HG02678 (cell line): ENCODE results near the gene DSCAM.

Source experiments
- ATAC-seq: cut with Tn5 transposase; IDR thresholded peaks from one replicate; pipeline ENCODE4 v1.9.1; 2021; ENCODE audit warnings: mild to moderate bottlenecking, moderate library complexity; ENCODE audit not compliant: unreplicated experiment

DSCAM gene

DNA sequence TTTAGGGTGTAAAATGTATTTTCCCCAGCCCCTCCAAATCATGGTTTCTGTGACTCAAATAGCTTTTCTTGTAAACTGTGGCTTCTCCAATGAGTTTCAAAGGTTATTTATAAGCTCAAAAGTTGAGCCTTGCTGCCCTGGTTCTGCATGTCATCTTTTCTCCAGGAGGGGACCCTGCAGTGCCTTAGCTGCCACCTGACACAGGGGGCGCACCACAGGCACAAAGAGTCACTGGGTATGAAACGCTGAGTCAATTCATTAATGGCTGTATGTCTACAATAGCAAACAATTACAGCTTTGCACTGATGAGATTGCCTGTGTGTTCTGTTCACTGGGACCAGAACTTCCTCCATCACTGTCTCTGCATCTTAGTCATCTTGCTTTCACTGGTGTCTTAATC, 878.9 kb downstream of the DSCAM start:
- ATAC-seq, result no peak

DNA sequence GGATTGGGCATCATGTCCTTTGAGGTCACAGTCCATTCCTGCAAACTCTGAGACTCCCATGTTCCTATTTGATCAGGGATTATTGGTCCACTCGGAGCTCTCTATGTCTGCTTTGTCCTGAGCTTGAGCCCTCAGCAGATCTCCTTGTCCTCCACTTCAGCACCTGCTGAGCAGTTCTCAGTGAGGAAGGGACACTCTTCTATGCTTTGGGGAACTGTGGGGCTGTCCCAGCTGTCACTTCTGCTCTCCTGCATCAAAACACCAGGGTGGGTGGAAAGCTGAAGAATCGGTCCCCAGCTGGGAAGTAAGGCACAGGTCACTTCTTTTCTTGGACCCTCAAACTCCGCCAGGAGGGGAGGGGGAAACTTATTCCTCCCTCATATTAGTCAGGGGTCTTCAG, 880.2 kb downstream of the DSCAM start:
- no peak for ATAC-seq

DNA sequence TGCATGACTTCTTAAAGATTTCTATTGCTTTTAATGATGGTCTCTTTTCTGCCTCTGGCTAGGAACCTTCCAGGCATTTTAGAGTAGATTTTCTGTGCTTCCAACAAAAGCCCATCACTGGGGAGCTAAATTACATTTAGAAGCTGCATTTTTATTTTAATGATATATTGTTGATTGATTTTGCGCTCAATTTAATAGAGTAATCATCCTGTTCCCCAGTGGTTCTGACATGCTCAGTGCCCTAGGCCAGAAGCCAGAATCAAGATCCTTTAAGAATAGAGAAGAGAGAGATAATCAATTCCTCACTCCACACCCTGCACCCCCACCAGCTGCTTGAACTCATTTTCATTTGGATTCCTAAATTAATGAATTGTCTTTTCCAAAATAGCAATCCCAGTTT, 881.9 kb downstream of the DSCAM start:
- ATAC-seq, result no peak

DNA sequence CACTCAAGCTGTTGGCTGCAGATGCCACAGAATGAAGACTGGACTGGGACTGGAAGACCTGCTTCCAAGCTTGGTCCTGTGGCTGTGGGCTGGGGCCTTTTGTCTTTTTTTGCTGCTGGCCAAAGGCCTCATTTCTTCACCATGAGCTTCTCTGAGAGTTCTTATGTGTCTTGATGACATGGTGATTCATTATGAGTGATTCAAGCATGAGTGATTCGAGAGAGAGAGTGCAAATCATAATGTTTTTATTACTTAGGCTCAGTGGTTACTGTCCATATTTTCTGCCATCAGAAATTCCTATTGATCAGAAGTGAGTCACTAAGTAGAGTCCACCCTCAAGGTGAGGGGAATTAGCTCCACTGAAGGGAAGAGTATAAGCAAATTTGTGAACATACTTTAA, 885.7 kb downstream of the DSCAM start:
- no peak for ATAC-seq
